HepG2 (cell line): ENCODE results near the gene SNX21. TPM values are rescaled to one million over a fixed set of nuclear protein-coding genes. Genes with fewer than 3 reads are reported as not detected.
A peak's percentile ranks its signal among the peaks of the same experiment; 100 is the strongest.

Experiments
- ATRX ChIP-seq: sonication (generic); formaldehyde crosslinking; IDR thresholded peaks from 2 replicates; pipeline ENCODE4 v1.4.0; 2020; ENCODE audit warnings: missing genetic modification reagents, borderline replicate concordance
- GPBP1L1 ChIP-seq: sonication (generic); formaldehyde crosslinking; IDR thresholded peaks from 2 replicates; pipeline ENCODE4 v1.5.0; 2020; ENCODE audit warnings: mild to moderate bottlenecking, missing genetic modification reagents
- JARID2 ChIP-seq: sonication (generic); formaldehyde crosslinking; IDR thresholded peaks from 2 replicates; pipeline ENCODE4 v1.8.1; 2023; ENCODE audit warnings: missing genetic modification reagents, inconsistent platforms; ENCODE audit not compliant: insufficient replicate concordance
- MIER3 ChIP-seq: IDR thresholded peaks from 2 replicates; pipeline ENCODE4 v1.6.1; 2016; ENCODE audit warnings: missing compliant biosample characterization, borderline replicate concordance
- MIXL1 ChIP-seq: IDR thresholded peaks from 2 replicates; pipeline ENCODE4 v1.6.1; 2016
- MLXIP ChIP-seq: sonication (generic); formaldehyde crosslinking; IDR thresholded peaks from 2 replicates; pipeline ENCODE4 v1.9.0; 2021; ENCODE audit warnings: missing genetic modification reagents, borderline replicate concordance
- MTERF4 ChIP-seq: sonication (generic); formaldehyde crosslinking; IDR thresholded peaks from 2 replicates; pipeline ENCODE4 v1.8.0; 2023; ENCODE audit warnings: mild to moderate bottlenecking, missing genetic modification reagents
- RERE ChIP-seq: IDR thresholded peaks from 2 replicates; pipeline ENCODE4 v1.6.1; 2016; ENCODE audit warnings: low read depth, missing genetic modification reagents, missing compliant biosample characterization
- SMAD9 ChIP-seq: sonication (generic); formaldehyde crosslinking; IDR thresholded peaks from 2 replicates; pipeline ENCODE4 v1.5.1; 2020; ENCODE audit warnings: mild to moderate bottlenecking, missing genetic modification reagents
- STAG1 ChIP-seq: sonication (generic); formaldehyde crosslinking; IDR thresholded peaks from 2 replicates; pipeline ENCODE4 v1.4.0; 2020; ENCODE audit warnings: missing genetic modification reagents
- TOPORS ChIP-seq: sonication (generic); formaldehyde crosslinking; IDR thresholded peaks from 2 replicates; pipeline ENCODE4 v1.8.0; 2023; ENCODE audit warnings: mild to moderate bottlenecking, missing genetic modification reagents
- XRCC5 ChIP-seq: fragments of 200-400 bp; formaldehyde crosslinking; optimal IDR thresholded peaks from 2 replicates; pipeline ENCODE3; 2017; ENCODE audit warnings: mild to moderate bottlenecking, low read length
- ZNF136 ChIP-seq: sonication (generic); formaldehyde crosslinking; IDR thresholded peaks from 2 replicates; pipeline ENCODE4 v1.8.1; 2022; ENCODE audit warnings: low read depth, mild to moderate bottlenecking, moderate library complexity, missing genetic modification reagents
- ZNF205 ChIP-seq: IDR thresholded peaks from 2 replicates; pipeline ENCODE4 v1.6.1; 2018; ENCODE audit warnings: missing biosample characterization, missing genetic modification reagents
- ZNF230 ChIP-seq: sonication (generic); formaldehyde crosslinking; IDR thresholded peaks from 2 replicates; pipeline ENCODE4 v1.4.0; 2020; ENCODE audit warnings: mild to moderate bottlenecking, missing genetic modification reagents
- ZNF577 ChIP-seq: sonication (generic); formaldehyde crosslinking; IDR thresholded peaks from 2 replicates; pipeline ENCODE4 v1.4.0; 2020; ENCODE audit warnings: mild to moderate bottlenecking, low read depth, missing genetic modification reagents, borderline replicate concordance
- ZNF83 ChIP-seq: sonication (generic); formaldehyde crosslinking; IDR thresholded peaks from 2 replicates; pipeline ENCODE4 v1.4.0; 2020; ENCODE audit warnings: missing genetic modification reagents, mild to moderate bottlenecking, borderline replicate concordance
- polyA plus RNA-seq, 8 experiments: library from polyadenylated mRNA; depleted of rRNA in 3 of 8; stranded (reverse) in 7 of 8; unstranded in 1 of 8; fragments of >200 nt; fragmentation: Illumina TruSeq in 4 of 8; extraction: Trizol in 4 of 8; gene quantifications; 2 replicates each; pipeline versions ENCODE4 v1.2.1 to v1.2.3, GENCODE V29; 2011 to 2016; ENCODE audit warnings: low read depth in 4 of 8, missing spikeins in 1 of 8, mixed read lengths in 1 of 8; ENCODE audit not compliant: insufficient read depth in 1 of 8
- total RNA-seq, 5 experiments: library from RNA; depleted of rRNA; stranded (reverse); fragments of >200 nt; fragmentation: Illumina TruSeq; extraction: Trizol; gene quantifications; 2 replicates each; pipeline ENCODE4 v1.2.3, GENCODE V29; 2016; ENCODE audit warnings: low read depth in 1 of 5

Gene SNX21
- total and polyA plus RNA-seq, 2 of the 13 experiments (the other 11 are each of a cell fraction or from before 2014, with no cell fraction given): 7.7 to 12.8 TPM

- TF ChIP-seq ZNF230: no peak
- TF ChIP-seq STAG1: peak; percentile 98
- no peak for TF ChIP-seq MLXIP (CRISPR knock-in tag)
- TF ChIP-seq MIXL1 (CRISPR knock-in tag): 0 out of 2 replicates have a peak, but pooled peaks have one; percentile 40
- no peak for TF ChIP-seq ZNF83 (CRISPR knock-in tag)
- TF ChIP-seq SMAD9 (CRISPR knock-in tag): no peak
- TF ChIP-seq ATRX (CRISPR knock-in tag): no peak
- peak; percentile 75 for TF ChIP-seq XRCC5
- TF ChIP-seq MIER3: no peak
- TF ChIP-seq ZNF136: no peak
- TF ChIP-seq MTERF4: no peak
- peak; percentile 51 for TF ChIP-seq JARID2 (CRISPR knock-in tag)
- no peak for TF ChIP-seq RERE (CRISPR knock-in tag)
- TF ChIP-seq ZNF577 (CRISPR knock-in tag): no peak
- no peak for TF ChIP-seq TOPORS (CRISPR knock-in tag)
- no peak for TF ChIP-seq GPBP1L1
- no peak for TF ChIP-seq ZNF205 (CRISPR knock-in tag)
Observed at GRCh38 chr20:45823949-45824835, 9.4 kb upstream of the SNX21 start (continued).
